Measurements from ENCODE around the gene BTBD2.

BTBD2 gene

DNA sequence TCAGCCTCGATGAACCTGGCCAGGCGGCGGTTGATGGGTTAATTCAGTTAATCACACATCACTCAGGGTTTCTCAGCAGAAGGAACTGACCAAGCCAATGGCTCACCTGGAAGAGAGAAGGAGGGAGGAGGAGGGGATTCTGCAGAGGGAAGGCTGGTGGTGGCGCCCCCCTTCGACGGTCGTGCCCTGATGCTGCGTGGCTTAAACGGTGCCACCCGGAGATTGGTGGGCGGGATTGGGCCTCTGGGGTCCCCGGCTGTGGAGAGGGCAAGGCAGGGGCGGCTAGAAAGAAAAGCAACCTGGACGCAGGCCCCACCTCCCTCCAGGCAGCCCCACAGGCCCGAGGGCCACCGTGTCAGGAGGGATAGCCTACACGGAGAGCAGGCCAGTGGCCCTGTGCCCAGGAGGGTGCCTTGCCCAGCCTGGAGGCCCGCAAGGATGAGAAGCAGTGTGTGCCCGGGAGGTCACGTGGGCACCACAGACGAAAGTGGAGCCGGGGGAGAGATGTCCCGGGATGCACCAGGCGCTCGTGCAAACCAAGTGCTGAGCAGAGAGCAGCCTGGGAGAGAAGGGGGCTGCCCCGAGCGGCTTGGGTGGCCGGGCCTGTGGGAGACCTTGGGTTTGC, 58.5 kb downstream of the BTBD2 start:
- DNase-seq, result no peak

DNA sequence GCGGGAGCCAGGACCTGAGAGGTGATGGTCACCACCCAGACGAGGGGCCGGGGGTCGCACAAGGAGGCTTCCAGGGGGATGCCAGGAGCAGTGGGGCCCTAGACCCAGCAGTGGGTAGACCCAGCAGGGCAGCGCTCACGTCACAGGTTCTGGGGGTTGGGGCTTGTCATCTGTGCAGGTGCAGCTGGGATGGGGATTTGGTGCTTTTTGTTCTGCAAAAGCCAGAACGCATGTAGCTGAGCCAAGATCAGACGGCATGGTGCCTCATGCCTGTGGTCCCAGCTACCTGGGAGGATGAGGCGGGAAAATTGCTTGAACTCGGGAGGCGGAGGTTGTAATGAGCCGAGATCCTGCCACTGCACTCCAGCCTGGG, 59.4 kb downstream of the BTBD2 start:
- no peak for DNase-seq

DNA sequence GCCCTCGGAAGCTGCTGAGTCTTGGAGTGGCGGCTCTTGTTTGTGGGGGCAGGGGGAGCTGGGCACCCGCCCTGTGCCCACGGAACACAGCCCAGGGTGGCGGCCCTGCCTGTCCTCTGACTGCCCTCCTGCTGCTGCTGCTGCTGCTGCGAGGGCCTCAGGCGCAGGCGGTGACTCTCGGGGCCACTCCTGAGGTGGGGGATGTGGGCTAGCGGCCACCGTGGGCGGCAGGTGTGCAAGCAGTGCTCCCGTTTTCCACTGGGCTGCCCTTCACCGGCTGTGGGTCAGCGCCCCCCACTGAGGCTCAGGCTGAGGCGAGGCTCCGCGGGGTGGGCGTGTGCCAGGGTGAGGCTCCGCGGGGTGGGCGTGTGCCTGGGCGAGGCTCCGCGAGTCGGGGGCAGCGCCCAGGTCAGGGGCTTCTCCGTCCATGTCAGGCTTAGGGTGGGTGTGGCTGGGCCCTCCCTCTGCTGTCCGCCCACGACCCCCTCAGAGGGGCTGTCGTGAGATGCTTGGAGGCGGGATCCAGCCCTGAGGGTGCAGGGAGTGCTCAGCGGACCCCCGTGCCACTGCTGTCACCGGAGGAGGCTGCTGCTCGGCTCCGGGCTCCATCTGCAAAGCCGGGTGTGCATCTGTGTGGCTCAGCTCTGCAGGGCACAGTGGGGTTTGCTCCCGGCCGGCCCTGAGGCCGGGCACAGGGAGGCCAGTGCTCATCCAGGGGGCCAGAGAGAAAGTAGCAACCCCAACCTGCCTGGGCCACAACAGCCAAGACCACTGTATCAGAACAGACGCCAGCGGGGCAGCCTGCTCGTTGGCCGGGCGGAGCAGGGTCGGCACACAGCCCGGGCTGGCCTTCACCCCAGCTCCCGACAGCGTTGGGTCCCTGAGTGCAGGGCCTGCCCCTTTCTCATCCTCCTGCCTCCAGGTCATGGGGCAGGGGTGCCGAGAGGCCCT, 60.1 kb downstream of the BTBD2 start:
- no peak for DNase-seq

DNA sequence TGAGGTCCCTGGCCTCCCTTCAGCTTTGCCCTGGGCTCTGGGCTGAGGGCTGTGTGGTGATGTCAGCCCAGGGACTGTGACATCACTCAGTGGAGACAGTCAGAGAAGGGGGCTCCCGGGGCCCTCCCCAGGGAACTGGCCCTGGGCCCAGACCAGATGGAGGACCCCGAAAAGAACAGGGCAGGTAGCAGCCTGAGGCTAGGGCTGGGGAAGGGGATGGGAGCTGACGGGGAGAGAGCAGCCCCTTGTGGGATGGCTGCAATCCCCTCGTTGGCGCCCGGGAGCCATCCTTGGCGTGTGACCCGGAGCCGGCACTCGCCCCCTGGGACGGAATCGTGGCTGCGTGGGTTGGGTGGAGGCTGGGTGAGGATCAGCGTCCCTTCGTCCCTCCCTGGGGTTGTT, 61.0 kb downstream of the BTBD2 start:
- DNase-seq, result no peak

DNA sequence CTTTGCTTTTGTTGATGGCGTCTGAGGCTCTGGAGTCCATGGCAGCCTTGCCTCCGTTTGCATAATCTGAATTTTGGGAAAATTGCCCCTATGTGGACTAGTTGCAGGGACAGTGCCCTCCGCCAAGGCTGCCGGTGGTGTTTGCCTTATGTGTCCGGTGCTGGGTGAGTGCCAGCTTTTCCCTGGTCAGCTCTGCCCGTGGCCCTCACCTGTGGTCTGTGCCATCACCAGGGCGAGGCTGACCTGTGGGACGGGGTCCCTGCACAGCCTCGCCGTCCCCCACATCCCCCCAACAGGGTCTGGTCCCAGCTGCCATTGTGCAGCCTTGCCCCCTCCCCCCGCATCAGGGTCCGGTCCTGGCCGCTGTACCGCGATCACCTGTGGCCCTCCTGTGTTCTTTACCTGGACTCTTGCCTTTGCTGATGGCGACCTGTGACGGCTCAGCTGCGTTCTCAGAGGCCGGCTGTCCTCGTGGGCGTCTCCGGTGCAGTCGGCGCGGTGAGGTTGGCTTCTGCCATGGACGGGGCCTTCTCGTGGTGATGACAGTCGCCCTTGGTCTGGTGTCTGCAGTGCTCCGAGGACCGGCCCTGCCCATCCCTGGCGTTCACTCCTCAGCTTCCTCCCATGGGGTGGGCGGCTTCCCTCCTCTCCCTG, 61.9 kb downstream of the BTBD2 start:
- DNase-seq, result no peak

DNA sequence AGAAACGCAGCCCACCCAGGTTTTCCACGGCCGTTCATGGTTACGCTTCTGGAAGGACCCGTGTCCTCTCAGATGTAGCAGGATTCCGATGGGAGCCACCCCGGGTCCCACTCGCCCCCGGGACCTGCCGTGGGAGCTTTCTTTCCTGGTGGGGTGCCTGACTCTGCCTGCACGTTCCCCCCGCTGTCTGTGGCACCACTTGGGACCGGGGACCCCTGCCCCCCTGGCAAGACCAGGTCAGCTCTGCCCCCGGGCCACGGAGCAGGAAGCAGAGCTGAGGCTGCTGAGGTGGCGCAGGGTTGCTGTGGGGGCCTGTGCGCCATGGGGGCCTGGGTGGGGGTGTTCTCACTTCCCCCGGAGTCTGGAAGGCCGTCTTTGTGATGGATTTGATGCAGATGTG, 62.5 kb downstream of the BTBD2 start:
- DNase-seq, result no peak

DNA sequence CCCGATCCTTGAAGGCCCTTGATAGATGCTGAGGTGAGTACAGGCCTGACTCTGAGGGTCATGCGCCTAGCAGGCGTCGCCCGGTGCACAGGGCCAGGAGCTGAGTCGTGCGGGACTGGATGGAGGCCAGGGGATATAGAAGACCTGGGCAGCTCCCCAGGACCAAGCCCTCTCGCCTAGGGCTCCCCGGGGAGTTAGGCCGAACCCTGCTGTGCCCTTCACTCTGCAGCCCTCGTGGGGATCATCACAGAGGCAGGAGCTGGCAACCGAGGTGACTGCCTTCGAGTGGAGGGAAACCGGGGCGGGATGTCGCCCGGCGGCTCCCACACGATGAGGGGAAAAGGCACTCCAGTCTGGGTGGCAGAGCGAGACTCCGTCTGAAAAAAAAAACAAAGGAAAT, 62.9 kb downstream of the BTBD2 start:
- DNase-seq, result no peak

DNA sequence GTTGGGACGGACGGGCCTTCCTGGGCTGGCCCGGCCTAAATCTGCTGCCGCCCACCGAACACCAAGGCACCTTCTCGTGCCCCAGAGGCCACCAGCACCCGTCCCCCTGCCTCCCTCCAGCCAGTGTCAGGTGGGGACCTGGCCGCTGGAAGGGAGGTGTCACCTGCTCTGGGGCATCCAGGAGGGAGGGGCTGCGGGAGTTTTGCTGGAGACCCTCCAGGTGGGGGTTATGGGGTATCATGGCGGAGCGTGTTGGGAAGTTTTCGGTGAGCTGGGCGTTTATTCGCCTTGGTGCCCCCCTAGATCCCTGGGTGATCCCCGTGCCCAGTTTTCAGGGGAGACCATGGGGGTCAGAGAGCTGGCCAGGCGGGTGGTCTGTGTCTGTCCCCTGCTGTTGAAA, 64.9 kb downstream of the BTBD2 start:
- DNase-seq, result no peak

DNA sequence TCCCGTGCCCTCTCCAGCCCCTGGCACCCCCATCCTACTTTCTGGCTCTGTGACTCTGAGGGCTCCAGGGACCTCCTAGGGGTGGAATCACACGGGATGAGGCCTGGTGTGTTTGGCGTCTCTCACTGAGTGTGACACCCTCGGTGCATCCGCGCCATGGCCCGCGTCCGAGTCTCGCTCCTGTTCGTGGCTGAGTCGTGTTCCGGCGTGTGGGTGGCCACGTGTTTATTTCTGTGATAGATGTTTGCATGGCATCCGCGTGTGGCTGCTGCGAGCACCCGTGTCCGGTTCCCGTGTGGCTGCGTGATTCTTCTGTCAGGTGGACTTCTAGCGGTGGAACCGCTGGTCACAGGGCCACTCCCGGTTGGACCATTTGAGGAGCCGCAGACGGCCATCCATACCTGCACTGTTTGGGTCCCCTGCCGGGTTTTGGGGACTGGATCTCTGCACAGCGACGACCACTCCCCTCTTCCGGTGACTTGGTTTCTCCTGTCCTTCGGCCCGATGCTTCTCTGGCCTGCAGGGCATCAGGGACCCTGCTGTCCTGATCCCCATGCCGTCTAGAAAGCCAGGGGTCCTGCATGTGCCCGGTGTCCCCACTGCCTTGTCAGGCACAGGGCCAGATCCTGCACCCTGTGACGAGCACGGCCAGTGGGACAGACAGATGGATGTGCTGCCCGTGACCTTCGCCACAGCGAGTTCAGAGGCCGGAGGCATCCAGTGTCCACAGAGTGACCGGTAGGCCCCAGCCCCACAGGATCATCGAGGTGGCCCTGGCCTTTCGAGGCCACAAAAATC, 66.0 kb downstream of the BTBD2 start:
- DNase-seq, result no peak

DNA sequence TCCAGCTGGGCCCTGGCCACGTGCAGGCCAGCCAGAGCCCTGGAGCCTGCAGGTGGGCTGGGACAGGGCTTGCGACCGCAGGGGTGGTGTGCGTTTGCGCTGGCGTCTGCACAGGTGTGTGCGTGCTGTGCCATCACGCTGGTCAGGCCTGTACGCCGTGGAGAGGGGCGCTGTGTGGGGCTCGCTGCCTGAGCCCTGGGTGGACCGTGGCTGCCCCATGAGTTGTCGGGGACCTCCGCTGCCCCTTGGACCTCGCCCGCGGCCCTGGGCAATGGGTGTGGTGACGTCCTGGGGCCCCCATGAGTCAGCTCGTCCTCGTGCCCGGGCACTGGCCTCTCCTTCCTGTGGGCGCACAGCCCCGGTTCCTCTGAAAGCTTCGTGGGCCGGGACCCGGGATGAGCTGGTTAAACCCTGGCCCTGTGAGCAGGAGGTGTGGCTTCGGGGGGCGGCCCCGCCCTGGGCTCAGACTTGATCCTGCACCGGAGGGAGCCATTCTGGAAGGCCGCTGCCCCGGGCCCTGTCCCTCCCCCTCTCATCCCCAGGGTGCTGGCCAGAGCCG, 67.8 kb downstream of the BTBD2 start:
- DNase-seq, result no peak

DNA sequence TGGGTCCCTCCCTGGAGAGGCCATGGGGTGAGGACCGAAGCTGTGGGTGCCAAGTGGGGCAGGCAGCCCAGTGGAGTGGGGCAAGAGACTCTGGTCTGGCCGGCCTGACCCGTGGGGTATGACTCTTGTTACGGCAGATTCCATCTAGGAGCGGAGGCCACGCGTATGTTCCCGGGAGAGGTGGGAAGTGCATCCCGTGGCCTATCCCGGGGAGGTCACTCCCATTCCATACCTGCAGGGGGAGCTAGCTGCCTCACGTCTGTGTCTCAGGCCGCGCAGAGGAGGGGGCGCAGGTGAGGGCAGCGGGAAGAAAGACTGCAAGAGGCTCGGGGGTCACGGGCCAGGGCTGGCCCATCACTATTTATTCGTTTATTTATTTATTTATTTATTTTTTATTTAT, 69.6 kb downstream of the BTBD2 start:
- DNase-seq, result peak; percentile 38 to 41

DNA sequence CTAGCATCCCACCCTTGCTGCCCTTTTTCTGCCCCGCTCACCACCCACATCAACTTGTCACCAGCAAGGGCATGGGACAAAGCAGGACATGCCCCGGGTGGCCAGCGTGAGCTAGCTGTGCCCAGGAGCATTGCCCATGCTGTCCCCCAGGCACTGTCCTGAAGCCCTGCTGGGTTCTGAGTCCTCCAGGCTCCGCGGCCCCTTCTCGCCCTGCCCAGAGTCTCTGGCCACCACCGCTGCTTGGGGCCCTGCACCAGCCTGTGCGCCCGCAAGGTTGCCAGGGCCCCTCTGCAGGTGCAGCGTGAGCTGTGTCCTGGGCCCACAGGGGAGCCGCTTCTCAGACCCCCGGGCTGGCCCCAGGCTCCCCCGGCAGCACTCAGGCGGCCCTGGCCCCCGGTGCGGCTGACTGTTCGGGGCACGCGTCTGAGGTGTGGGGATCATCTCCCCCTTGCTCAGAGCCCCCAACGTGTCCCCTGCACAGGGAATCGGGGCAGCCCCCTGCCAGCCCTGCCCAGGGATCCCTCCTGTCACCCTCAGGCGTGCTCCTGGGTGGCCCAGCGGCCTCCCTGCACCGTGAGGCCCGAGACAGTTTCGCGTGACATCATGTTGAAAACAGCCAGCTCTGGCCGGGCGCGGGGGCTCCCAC, 70.5 kb downstream of the BTBD2 start:
- no peak for DNase-seq

DNA sequence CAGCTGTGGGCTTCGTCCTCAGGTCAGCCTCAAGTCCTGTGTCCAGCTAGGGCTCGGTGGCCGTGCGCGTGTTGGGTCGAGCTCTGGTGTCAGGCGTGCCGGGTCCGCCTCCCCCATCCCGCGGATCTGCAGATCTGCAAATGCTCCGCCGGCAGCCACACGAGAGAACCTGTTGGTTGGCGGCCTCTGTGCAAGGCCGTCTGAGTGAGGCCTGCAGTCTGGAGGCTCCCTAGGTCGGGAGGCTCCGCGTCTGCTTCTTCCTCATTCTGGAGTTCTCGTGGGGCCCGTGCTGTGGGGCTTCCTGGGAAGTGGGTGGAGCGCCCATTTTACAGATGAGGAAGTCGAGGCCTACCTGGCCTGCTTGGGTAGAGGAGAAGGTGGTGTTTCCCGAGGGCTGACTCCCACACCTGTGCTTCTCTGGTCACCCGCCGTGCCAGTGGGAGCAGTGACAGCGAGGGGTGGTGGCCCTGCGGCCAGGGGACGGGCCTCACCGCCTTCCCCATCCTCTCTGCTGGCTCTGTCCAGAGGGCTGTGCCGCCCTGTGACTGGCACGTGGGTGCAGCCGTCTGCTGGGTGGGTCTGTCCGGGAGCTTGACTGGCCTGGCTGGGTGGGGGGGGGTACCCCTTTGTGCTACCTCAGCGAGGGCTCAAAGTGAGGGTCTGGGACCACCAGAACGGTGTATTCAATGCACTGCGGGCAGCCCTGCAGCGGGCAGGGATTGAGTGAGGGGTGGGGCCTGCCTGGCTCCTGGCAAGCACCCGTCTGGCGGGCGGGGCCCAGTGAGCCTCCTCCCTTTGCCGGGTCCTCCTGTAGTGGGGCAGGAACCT, 71.2 kb downstream of the BTBD2 start:
- DNase-seq, result no peak

DNA sequence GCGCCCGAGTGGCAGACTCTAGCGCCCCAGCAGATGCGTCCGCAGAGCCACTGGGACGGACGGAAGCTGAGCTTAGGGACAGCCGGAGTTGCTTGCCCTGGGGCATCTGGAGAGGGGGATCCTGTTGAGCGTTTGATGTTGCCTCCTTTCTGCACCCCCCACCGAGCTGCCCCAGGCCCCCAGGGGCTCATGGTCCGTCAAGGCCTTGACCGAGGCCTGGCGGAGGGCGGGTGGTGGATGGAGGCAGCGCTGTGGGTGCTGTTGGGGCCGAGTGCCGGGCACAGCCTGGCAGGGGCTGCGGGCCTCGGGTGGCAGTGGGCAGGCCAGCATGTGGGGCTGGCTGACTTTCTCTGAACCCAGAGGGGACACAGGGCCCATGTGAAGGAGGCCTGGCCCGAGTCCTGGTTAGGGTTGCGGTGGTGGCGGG, 71.8 kb downstream of the BTBD2 start:
- no peak for DNase-seq

DNA sequence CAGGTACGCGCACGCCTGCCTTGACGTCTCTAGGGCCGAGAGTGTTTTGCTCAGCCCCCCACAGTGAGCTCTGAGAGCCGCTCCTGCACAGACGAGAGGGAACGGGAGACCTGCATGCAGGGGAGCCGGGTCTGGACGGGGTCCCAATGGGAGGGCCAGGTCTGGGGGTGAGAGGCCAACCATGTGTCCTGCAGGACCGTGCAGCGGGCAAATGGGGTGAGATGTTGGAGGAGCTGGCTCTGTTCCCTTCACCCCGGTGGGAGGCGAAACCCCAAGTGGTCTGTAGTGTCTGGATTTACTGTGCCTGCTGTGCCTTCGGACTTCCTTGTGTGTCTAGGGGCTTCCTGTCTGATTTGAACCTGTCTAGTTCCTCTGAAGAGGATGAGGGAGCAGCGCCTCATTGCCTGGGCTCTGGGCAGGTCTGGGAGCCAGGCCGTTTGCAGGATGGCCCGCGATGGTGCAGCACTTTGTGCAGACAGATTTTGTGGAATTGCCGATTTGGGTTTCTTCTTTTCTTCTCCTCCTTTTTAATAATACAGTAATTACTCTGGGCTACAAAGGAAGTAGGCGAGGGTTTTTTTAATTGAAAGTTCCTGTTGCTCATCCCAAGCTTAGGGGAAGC, 72.5 kb downstream of the BTBD2 start:
- no peak for DNase-seq

DNA sequence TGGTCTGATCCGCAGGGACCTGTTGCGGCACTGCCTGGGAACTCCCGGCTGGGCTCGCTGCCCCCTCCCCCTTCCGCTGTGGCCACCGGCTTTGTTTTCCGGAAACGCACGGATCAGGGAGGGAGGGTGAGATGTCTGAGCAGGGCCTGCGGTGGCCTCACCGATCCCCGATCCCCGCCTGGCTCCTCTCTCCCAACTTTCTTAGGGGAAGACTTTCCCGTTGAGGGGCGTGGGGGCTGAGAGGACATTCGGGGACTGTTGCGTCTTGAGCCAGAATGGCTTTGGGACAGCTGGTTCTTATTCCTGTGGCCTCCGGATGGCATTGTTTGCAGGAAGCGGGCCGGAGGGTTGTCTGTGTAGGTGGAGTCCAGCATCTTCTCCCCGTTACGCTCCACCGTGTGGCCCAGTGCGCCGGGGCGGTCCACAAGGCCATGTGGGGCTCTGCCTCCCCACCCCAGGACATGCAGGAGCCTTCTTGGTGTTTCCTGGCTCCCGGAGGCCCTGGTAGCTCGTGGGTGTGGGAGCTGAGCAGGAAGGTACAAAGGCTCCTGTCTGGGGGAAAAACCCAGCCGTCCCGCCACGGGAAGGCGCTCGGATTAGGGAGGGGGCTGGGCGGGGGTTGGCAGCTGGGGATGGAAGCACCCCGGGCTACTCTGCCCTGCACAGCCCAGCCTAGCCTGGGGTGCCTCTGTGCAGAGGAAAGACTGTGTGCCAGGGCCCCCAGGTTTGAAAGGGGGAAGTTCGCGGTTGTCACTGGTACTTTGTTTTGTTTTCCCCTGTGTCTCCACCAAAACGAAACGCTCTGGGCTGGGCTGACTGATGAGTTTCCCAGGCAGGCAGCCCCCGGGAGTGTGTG, 73.2 kb downstream of the BTBD2 start:
- DNase-seq, result peak; percentile 72 to 77

DNA sequence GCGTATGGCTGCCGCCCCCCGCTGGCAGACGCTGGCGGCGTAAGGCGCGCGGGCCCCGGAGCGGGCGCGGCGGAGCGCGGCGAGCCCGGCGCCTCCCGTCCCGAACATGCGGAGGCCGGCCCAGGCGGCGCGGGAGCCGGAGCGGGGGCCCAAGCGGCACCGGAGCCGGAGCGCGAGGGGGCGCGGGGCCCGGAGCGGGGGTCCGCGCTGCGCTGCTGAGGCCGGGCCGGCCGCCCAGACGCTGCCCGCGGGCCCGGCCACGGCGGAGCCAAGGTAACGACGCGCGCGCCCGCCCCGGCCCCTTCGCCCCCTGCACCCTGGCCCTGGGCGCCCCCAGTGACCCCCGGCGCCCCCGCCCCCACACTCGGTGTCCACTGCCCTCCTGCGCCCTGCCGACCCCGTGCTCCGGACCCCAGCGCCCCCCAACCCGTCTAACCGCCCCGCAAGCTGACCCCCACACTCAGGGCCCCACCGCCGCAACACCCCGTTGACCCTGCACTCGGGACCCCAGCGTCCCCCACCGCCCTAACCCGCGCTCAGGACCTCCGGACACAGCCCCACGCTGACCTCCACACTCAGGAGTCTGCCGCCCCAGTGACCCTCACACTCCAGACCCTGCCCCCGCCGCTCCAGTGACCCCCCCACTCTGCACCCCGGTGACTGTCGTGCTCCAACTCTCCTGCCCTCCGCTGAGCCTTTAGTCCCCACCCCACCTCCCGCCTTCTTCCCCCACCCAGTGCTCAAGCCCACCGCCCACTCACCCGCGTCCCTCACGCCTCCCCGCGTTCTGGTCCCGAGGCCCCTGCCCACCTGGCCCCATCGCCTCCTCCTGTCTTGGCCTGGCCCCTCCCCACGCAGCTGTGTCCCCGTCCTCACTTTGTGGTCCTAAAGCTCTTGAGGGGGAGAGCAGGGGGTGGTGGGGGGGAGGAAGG, 74.1 kb downstream of the BTBD2 start, which contains the start of gene CSNK1G2:
CSNK1G2 (plus strand) TSS at position 27 of the 932 bp plus-strand sequence. CDS start 28,601 bp downstream, outside the sequence.
- no peak for DNase-seq

DNA sequence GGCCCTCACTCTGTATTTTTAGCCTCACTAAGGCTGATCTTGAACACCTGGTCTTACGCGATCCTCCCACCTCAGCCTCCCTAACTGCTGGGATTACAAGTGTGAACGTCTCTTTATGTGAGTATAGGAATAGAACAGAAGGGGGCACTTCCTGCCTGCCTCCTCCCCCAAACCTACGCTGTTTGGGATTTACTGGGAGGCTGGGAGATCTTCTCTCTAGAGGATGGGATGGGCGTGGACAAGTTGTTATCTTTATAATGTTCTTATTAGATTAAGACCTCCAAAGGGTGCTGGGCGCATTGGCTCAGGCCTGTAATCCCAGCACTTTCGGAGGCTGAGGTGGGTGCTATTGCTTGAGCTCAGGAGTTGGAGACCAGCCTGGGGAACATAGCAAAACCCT, 77.4 kb downstream of the BTBD2 start:
- no peak for DNase-seq

All from stimulated activated CD4-positive, alpha-beta T cell treated with anti-CD3 and anti-CD28 coated beads, Interleukin-2, amount 100 ng/mL, for 24 hours (primary cell).